8988T (cell line): ENCODE measurements around the gene JAKMIP1.
"Not testable (repeated sequence)": the region's sequence is repeated elsewhere in the genome, so short reads cannot be mapped to it uniquely, and the experiment has no call there.

Source experiments
- DNase-seq: peaks from one replicate; pipeline ENCODE4 v3.0.0; 2011

The JAKMIP1 gene

DNA sequence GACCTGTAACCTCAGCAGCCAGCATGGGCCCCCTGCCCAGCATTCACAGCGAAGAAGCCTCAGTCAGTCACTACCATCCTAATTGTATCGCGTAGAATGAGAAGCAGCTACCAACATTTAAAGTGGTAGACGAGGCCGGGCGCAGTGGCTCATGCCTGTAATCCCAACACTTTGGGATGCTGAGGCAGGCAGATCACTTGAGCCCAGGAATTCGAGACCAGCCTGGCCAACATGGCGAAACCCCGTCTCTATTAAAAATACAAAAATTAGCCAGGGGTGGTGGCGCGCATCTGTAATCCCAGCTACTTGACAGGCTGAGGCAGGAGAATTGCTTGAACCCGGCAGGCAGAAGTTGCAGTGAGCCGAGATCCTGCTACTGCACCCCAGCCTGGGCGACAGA, 59.3 kb downstream of the JAKMIP1 start:
- DNase-seq: not testable (repeated sequence)

DNA sequence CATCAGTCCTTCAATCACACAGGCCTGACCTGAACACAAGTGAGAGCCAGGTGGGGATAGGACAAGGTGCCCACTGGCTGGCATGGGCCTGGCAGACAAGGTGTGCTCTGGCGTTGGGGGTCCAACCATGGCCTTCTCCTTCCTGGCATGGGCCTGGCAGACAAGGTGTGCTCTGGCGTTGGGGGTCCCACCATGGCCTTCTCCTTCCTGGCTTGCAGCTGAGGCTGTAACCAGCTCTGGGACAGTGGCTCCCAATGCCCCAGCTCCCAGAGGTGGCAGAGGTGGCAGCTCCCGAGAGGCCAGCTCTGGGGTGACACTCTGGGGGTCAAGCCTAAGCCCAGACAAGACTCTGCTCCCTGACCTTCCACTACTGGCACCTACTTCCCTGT, 62.6 kb downstream of the JAKMIP1 start:
- no peak for DNase-seq

DNA sequence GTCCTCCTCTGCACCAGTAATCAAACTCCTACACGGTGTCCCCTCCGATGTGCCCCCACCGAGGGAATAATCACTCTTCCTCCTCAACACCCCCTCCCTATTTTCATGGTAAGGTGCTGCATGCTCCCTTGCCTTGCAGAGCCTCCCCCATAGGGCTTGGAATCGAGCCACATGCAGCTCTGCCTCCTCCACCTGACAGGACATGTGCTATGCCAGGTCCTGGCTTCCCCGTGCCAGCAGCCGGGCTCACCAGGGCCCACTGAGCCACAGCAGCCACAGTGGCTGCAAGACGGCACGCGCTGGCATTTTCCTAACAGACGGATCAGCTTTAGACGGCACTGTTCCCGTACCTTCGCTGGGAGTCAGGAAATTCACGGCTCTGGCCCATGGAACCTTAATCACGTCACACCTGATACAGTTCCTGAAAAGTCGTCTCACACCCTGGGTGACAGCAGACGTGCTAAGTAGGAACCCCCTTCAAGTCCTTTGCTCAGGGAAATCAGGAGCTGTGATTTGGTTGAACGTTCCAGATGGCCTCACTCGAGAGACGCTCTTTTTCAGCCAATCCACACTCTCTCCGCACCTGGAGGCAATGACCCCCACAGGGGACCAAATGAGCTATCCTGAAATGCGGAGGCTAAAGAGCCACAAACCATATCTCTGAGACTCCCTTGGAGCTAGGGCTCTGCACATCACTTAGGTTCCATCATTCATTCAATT, 63.2 kb downstream of the JAKMIP1 start:
- no peak for DNase-seq

DNA sequence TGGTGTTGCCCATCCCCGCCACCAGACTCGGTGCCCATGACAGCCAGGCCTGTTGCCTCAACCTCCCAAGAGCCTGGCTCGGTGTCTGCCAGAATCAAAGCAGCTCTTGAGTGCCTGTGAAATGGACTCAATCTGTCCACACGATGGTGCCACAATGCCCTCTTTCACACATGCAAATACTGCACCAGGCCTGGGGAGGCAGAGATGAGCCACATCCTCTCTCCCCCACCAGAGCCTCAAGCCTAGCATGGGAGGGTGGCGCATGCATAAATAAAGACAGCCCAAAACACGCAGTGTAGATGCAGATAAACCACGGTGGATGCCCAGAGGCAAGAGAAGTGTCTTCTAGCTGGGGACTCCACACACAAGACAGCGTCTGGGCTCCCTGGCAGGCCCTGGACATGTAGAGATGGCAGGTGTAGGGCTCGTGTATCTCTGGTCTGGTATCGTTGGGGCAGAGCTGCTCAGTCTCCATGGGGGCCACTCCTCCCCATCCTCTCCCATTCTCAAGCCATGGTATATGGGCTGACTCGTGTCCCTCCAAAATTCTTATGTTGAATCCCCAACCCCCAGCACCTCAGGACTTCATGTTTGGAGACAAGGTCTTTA, 65.6 kb downstream of the JAKMIP1 start:
- DNase-seq: peak; percentile 74

DNA sequence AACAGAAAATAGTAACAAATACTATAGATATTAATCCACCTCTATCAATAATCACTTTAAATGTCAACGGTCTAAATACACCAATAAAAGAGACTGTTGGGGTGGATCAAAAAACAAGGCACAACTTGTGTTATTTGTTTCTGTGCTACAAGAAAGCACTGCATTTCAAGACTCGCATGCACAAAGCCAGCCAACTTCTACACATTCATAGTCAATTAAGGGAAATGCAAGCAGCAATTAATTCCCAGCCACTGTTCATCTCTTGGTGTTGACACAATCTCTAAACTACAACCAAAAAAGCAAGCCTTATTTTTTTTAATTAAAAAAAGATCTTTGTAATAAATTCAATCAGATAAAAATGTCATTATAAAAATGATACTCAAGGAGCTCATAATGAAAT, 67.6 kb downstream of the JAKMIP1 start:
- DNase-seq: no peak

DNA sequence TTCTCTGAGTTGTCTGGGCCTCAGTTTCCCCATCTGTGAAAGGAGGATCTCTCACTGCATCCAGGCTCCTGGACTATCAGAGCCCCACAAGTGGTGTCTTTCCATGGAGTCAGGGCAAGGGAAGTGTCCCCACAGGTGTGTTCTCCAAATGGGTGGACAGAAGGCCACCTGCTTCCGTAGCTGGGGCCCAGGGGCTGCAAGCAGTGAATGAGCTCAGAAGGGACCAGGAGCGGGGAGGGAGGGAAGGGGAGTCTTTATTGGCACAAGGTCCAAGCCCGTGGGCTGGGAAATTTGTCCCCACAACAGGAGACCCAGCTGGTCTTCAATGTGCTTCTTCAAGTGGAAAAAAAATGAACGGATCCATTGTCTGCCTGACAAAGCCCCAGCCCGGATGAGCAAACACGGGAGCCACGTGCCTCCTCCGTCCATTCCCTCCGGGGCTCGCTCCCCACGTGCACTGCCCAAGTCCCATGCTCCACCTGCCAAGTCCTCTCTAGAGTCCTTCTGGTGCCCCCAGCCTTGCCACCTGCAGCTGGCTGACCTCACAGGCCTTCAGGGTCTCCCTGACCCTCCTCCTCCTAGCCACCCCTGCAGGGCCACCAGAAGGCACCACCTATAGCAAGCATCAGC, 72.0 kb downstream of the JAKMIP1 start:
- no peak for DNase-seq

DNA sequence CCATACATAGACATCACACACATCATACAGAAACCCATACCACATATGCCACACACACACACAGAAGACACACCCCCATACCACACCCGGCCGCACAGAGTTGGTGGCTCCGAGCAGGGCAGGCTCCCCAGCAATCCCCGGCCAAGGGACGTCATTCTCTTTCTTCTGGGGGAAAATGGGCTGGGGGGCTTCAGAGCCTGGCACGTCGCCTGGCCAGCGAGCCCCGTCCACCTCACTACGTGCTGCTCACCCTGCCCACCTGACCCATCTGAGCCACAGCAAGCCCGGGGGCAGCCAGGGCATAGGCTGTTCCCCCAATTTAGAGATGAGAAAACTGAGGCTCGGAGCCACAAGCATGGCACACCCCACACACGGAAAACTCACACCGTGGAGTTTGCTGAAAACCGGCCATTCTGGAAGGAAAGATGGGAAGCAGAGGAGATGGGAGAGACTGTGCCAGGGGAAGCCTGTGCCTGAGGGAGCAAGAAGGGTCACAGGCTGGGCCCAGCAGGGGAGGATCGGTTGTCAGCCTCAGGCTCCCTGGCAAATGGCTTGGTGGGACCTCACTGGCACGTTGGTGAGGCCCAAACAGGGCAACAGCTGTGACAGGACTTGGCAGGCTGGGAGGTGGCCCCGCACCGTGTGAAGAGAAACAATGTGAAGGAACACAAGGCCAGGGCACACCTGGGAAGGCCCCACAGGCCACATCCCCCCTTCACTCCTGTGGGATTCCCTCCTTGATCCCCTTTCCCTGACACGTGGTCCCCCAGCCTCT, 73.2 kb downstream of the JAKMIP1 start:
- no peak for DNase-seq

DNA sequence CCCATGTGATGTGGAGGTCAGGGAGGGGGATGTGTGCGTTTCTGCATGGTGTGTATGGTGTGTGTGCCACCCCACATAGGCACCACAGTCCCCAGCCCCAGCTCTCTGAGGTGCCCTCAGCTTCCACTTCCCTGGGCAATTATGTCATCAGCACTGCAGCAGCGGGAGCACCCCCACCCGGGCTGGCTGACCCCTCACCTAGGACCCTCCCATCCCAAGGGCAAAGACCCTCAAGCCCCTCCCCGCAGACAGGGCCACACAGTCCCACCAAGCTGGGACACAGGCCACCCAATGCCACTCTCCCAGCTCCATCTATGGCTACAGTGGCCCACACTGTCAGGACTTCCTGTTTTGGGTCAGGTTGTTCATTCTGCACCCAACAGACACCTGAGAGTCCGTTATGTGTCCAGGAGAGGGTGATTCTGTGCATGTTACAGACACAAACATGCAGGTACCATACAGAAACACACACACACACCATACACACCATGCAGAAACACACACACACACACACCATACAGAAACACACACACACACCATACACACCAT, 75.2 kb downstream of the JAKMIP1 start:
- no peak for DNase-seq

DNA sequence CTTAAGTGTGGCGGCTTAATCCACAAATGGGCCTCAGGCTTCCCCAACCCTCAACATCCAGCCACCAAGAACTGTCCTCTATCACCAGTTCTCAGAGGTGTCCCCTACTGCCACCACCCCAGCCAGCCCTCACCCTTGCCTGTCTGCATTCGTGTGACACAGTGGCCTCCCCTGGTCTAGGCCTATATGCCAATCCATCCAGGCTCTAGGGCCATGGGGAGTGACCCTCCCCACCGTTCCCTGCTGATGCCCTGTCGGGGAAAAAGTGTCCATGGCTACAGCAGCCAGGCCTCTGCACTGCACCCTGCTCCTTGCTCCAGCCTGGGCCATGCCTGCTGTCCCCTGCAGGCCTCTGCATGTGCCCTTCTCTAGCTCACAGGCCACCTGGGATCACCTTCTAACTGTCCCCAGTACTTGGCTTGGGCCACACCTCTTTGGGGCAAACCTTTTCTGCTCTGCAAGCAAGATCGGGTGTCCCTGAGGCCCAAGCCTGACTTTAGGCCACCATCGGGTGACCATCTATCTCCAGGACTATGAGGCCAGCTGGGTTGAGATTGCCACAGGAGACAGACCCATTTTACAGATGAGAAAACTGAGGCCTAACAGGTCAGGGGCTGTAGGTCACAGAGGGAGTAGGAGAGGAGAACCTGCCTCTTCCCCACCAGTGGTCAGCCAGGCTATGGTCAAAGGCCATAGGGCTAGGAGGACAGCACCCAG, 75.8 kb downstream of the JAKMIP1 start:
- DNase-seq: no peak

DNA sequence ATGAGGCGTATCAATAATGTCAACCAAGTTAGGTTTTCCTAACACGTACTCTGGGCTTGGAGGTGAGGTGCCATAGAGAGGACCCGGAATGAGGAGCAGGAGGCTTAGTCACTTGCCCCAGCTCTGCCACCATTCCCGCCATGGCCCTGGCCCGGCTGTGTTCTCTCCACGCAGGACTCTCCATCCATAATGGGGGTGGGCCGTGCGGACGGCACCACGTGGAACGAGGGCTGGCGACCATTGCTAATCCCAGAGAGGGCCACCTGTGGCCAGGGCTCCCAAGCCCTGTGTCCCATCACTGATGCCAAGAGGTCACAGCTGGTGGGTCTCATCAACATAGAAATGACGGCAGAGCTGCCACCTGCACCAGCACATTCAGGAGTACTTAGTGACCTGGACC, 76.4 kb downstream of the JAKMIP1 start:
- no peak for DNase-seq

DNA sequence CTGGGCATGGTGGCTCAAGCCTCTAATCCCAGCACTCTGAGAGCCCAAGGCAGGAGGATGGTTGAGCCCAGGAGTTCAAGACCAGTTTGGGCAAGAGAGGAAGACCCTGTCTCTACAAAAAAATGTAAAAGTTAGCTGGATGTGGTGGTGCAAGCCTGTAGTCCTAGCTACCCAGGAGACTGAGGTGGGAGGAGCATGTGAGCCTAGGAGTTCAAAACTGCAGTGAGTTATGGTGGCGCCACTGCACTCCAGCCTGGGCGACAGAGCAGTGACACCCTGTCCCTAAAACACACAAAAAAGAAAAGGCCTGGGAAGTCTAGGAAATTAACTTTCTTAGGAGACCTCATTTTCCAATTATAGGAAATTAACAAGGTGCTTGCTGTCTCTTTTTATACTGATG, 76.8 kb downstream of the JAKMIP1 start:
- no peak for DNase-seq

DNA sequence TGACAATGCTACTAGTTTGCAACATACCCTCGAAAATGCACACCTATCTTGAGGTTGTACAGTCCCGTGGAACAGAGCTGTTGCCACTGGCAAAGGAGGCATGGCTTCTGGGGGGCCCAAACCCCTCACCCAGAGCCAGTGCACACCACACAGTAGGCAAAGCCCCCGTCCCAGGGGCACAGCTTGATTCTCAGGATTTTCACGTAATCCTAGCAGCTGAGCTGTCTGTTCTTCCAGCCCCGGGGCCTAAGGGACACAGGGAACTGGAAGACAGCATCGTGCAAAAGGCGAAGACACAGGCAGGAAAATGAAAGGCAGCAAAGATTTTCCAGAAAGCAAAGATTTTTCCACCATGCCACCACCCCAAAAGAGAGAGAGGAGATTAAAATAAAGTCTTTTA, 77.2 kb downstream of the JAKMIP1 start:
- no peak for DNase-seq

DNA sequence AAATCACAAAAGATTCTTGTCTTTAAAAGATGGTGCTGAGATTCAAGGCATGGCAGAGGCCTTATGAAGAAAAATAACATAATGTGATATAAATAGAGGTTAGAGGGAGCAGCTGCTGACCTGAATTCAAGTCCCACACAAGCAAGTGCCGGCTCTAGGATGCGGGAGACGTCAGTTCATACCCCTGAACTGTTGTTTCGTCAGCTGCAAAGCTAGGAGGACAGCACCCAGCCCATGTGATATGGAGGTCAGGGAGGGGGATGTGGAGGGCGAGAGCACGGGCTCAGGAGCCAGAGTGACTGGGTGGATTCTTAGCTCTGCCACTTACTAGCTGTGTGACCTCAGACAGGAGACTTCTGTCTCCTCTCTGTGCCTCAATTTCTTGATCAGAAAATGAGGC, 77.9 kb downstream of the JAKMIP1 start:
- DNase-seq: no peak

DNA sequence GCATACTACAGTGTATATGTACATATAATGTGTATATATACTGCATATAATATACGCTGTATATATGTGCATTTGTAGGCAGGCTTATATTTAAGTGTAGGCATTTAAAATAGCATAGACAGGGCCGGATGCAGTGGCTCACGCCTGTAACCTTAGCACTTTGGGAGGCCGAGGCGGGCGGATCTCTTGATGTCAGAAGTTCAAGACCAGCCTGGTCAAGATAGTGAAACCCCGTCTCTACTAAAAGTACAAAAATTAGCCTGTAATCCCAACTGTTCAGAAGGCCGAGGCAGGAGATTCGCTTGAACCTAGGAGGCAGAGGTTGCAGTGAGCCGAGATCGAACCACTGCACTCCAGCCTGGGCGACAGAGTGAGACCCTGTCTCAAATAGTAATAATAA, 78.4 kb downstream of the JAKMIP1 start:
- no peak for DNase-seq

DNA sequence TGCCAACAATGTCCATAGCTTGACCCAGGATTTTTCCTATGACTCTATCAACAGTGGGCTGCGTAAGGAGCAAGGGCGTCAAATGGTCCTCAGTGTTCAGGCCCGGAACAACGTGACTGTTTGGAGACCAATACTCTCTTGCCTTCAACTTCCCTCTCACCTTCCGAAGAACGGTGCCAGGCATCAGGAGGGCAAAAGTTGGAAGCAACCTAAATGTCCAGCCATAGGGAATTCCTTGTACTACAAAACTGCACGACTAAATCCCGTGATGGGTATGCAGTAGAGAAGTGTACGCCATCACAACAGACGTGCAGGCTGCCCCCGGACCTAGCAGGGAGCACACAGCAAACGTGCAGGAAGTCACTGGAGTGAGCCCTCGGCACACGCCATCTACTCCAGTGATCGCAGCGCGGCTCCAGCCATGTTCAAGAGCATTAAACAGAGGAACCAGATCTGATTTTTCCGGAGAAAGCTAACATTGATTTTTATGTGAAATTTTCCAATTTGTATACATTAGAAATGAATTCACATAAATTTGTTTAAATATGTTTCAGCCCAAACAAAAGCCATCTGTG, 79.0 kb downstream of the JAKMIP1 start:
- DNase-seq: no peak

DNA sequence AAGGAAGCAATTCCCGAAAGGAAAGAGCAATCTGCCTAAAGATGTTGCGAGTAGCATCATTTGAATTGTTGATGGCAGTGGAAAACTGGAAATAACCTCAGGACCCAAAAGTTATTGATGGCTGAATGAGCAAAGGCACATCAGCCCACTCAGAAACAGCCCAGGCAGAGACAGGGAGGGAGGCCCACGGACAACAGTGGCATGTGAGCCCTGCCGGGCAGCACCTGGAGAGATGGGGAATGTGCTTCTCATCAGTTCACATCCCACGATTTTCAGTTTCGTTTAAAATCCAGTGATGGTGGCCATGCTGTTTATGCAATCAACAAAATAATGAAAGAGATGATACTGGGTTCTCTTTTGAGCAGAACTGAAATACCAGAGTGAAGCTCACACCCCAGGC, 80.0 kb downstream of the JAKMIP1 start:
- no peak for DNase-seq

DNA sequence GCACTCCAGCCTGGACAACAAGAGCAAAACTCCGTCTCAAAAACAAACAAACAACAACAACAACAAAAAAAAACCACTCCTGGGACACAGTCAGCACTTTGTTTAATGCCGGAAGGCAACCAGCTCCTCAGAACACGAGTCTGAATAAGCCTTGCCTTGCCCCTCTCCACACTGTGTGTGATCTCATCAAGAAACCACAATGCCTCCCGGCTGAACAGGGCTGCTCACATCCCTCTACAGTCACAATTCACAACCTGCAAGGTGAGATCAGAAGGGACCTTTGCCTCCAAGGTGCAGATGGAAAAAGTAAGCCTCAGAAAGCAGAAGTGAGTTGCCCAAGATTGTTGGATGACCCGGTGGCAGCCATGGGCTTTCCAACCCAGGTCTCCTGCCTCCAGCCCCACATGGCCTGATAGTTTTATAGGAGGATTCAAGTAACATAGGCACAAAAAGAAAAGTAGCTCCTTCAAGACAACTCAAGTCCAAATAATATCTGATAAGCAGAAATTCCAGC, 80.8 kb downstream of the JAKMIP1 start:
- DNase-seq: no peak

DNA sequence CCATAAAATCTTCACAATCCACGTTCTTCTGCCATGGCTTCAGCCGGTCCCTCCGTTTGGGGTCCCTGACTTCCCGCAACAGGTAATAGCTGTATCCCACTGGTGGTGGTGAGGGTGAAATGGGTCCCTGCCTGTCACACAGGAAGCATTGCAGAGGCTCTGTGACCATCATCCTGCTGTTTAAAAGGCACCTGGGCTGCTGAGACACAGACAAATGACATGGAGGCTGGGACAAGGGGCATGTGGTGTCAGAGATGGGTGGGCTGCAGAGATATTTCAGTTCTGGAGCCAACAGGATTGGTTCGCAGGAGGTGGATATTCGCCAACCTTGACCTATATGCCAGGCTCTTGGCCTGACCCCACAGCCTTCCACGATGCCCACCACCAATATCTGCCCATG, 82.1 kb downstream of the JAKMIP1 start:
- DNase-seq: no peak

DNA sequence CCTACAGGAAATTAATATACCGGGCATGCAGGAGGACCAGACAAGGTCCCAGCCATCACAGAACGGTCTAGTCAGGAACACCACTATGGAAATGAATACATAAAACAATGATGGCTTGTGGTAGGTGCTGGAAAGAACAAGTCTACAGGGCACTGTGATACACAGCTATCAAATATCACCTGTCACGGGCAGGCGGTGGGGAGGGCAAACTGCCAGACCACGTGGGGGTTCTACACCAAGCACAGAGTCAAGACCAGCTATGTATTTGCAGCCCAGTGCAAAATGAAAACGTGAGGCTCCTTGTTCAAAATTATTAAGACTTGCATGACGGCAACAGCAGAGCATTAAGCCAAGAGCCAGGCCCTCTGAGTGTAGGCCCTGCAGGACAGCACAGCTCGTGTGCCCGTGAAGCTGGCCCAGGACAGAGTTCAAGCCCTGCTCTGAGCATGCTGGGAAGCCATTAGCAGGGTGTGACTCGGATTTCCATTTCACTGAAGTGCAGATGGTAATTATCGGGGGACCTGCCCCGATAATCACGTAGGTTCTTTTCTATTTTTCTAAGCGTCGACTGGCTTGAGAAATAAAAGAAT, 83.6 kb downstream of the JAKMIP1 start:
- no peak for DNase-seq

DNA sequence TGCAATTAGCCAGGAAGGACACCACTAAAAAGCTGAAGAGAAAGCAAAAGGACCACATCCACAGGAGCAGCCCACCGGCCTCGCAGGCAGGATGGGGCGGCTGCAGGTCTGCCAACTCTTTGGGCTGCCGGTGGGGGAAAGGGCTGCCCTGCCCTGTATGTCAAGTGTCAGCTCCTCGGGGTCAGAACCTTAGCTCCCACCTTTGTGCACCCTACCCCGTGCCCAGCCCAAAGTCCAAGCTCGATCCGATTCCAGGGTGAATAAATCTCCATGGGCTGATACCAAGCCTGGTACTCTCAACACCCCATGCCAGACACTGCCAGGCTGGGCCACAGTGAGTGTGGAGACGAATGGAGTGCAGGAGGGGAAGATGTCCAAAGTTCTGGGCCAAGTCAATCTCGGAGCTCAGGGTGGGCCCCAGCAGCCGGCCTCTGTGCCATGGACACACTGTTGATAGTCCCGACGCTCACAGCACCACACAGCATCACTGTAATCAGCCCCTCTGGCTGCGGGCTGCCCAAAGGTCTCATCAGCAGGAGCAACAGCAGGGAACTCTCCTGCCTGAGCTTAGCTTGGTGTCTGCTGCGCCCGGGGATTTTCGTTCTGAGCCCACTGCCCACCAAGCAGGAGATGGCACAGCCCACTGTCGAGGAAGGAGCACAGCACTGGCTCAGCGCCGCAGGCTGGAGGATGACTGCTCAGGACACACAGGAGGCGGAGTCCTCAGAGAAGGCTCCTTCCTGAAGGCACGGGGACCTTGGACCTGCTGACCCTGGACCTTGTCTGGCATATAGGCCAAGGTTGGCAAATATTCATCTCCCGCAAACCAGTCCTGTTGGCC, 84.4 kb downstream of the JAKMIP1 start:
- DNase-seq: no peak

DNA sequence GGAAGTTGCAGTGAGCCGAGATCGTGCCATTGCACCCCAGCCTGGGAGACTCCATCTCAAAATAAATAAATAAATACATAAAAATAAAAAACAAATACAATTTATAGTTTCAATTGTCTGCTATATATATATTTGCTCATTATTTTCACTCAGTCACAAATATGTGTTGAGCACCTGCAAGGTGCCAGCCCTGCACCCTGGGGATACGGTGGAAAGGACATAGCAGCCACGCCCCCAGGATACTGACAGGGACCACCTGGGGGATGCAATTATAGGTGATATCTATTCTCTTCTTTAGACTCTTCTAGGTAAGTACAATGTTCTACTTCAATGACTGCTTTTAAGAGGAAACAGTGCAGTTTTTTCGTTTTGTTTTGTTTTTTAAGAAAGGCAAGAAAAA, 85.0 kb downstream of the JAKMIP1 start:
- DNase-seq: no peak
